ENCODE data around the gene S1PR3. TPM values are rescaled to one million over a fixed set of nuclear protein-coding genes. Genes with fewer than 3 reads are reported as not detected.

The S1PR3 gene
- 1.8 and 2.9 TPM in 2 replicates for total RNA-seq

DNA sequence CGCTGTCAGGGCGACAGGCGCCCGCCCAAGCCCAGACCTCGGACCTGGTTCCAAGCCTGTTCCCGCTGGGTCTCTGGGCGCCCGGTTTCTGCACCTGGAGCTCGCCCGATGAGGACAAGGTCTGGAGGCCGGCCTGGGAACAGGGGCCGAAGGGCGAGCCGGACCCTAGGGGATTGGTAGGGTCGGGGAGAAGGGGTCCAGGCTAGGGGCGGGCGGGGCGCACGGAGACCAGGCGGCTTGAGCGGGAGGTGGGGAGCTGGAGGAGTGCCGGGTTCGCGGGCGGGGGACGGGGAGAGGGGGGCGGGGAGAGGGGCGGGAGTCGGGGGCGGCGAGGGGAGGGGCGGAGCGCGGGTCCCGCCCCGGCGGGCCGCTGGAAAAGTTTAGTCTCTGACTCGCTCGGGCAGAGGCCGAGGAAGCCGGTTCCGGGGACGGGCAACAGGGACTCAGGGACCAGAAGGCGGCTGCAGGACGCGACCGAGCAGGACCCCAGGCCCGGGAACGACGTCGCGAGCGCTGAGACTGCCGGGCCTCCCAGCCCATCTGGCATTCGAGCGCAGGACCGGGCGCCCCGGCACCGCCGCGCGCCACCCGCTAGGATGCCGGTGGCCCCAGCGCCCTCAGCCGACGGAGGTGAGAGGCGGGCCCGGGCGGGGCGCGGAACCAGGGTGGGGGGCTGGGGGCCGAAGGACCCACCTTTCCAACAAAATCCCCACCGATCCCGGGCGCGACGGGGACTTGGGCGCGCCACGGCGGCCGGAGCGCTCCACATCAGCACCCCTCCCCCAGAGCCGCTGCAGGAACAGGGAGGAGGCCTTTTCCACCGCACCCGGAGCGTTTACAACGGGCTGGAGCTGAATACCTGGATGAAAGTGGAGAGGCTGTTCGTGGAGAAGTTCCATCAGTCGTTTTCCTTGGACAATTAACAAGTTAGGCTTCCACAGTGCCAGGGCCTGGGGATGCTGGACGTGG is at the start of gene S1PR3:
Gene S1PR3 (plus strand): TSS at position 403 of the 969 bp plus-strand sequence. CDS start 9,733 bp downstream, outside the sequence.

Other genes with a start within 250 kb of the S1PR3 start
- gene SHC3, start 187.3 kb downstream of the S1PR3 start, total RNA-seq: 1.4 and 1.9 TPM in 2 replicates